ENCODE data around the gene TSPAN17. TPM values are rescaled to one million over a fixed set of nuclear protein-coding genes. Genes with fewer than 3 reads are reported as not detected.
A peak's percentile ranks its signal among the peaks of the same experiment; 100 is the strongest.

Gene TSPAN17
- total RNA-seq, 2 donors from 2014 or later = 24.1 to 37.6 TPM

- Histone ChIP-seq H3K27me3 (no peaks in the 10 kb centered on the region), H3K27ac (no peak overlapping the region), H3K36me3 (replicated peaks in 1 of 2; ENCODE audit: insufficient read depth in 1 of 2, low read depth in 2 of 2) (no peaks in the 10 kb centered on the region), H3K4me3 (no peak overlapping the region), H3K9me3 (no peaks in the 10 kb centered on the region), H3K4me1 (peaks cover 9% of the 10 kb centered on the region)
- TF ChIP-seq CTCF (IDR thresholded peaks at IDR 0.05) = no peak
- TF ChIP-seq POLR2A (IDR thresholded peaks at IDR 0.05) = no peak
- ATAC-seq (no peak), DNase-seq (peak in 1 of 4 donors; percentile 10)
- intact Hi-C loops (cut with DNase I) = no loop called here
- 2 to 6% methylated on average over 13 of the region's 13 CpGs for WGBS, 2 donors
These were observed 45.7 kb downstream of the TSPAN17 start for GRCh38 chr5:176692839-176693476.

DNA sequence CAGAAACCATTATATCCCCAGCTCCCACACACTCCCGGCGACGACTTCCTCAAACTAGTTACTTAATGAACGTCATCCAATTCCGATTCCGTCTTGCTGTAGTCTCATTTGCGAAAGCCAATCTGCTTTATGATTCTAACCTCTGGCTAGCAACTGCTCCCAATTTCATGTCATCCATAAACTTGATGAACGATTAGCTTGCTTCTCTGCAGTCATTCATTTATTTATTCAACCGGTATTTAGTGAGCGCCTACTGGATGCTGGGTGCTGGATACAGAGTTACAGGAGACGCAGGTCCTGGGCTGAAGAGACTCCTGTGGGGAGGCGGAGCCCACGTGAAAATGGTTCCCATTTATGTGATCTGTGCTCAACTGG lies 46.2 kb downstream of the TSPAN17 start:
- DNase-seq = peak in 1 of 4 donors; percentile 8
- Histone ChIP-seq H3K27me3 (no peaks in the 10 kb centered on the region), H3K4me3 (no peak overlapping the region), H3K9me3 (no peaks in the 10 kb centered on the region), H3K36me3 (replicated peaks in 1 of 2; ENCODE audit: insufficient read depth in 1 of 2, low read depth in 2 of 2) (no peaks in the 10 kb centered on the region), H3K4me1 (peaks cover 9% of the 10 kb centered on the region), H3K27ac (no peak overlapping the region)
- no peak for ATAC-seq
- 24 to 28% methylated on average over 13 of the region's 13 CpGs for WGBS, 2 donors
- TF ChIP-seq CTCF (IDR thresholded peaks at IDR 0.05) (no peak), POLR2A (IDR thresholded peaks at IDR 0.05) (no peak)
- intact Hi-C loops (cut with DNase I) = no loop called here

- intact Hi-C loops (cut with DNase I) = no loop called here
- no peaks in the 10 kb centered on the region for H3K9me3 ChIP-seq
- no peak overlapping the region for H3K27ac ChIP-seq
- no peaks in the 10 kb centered on the region for H3K27me3 ChIP-seq
- WGBS, 2 donors = 75% methylated on average over 10 of the region's 10 CpGs
- no peak for TF ChIP-seq POLR2A (IDR thresholded peaks at IDR 0.05)
- no peak for TF ChIP-seq CTCF (IDR thresholded peaks at IDR 0.05)
- H3K36me3 ChIP-seq (replicated peaks in 1 of 2; ENCODE audit: insufficient read depth in 1 of 2, low read depth in 2 of 2) = no peaks in the 10 kb centered on the region
- no peak overlapping the region for H3K4me3 ChIP-seq
- no peak for DNase-seq
- ATAC-seq = no peak
- H3K4me1 ChIP-seq = peaks cover 9% of the 10 kb centered on the region
These were observed 46.9 kb downstream of the TSPAN17 start for GRCh38 chr5:176694146-176694545.

DNA sequence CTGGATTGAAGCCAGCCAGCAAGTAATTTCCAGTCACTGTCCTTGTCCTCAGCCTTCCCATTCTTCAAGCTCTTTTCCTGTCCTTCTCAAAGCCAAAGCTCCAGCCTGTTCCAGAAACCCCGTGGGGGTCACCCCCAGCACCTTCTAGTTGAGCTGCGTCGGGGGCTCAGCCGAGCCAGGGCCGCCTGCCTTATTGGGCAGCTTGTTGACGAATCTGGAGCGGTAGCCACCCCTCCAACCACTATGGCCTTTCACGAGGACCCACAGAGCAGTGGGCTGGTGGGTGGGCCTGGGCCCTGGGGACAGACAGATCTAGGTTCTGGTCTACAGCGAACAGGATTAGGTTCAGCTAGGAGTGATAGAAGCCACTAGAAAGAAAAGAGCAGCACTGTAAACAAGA lies 47.3 kb downstream of the TSPAN17 start:
- no peak for DNase-seq
- Histone ChIP-seq H3K4me3 (no peak overlapping the region), H3K4me1 (peaks cover 9% of the 10 kb centered on the region), H3K27ac (no peak overlapping the region), H3K36me3 (replicated peaks in 1 of 2; ENCODE audit: insufficient read depth in 1 of 2, low read depth in 2 of 2) (no peaks in the 10 kb centered on the region), H3K9me3 (no peaks in the 10 kb centered on the region), H3K27me3 (no peaks in the 10 kb centered on the region)
- TF ChIP-seq CTCF (IDR thresholded peaks at IDR 0.05) (no peak), POLR2A (IDR thresholded peaks at IDR 0.05) (no peak)
- intact Hi-C loops (cut with DNase I) = no loop called here
- ATAC-seq = no peak
- WGBS, 2 donors = 65 to 71% methylated on average over 9 of the region's 9 CpGs

DNA sequence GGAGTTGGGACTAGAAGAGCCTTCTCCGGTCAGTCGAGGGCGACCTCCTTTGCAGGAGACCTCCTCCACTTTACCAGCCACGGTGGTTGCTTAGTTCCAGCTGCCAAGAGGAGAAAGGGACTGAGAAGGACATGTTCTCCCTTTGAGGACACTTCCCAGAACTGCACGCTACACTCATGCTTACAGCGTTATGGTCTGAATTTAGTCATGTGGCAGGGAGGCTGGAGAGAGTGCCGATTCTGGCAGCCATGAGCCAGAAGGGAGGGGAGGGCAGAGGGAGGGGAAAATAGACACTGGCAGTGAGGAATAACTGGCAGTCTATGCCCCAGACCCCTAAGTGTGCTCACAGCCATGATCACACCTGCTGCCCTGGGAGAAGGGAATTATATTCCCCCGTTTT lies 47.8 kb downstream of the TSPAN17 start:
- WGBS, 2 donors = 53 to 60% methylated on average over 7 to 8 of the region's 8 CpGs
- Histone ChIP-seq H3K27ac (no peak overlapping the region), H3K4me1 (peaks cover 9% of the 10 kb centered on the region), H3K27me3 (no peaks in the 10 kb centered on the region), H3K36me3 (replicated peaks in 1 of 2; ENCODE audit: insufficient read depth in 1 of 2, low read depth in 2 of 2) (no peaks in the 10 kb centered on the region), H3K4me3 (no peak overlapping the region), H3K9me3 (no peaks in the 10 kb centered on the region)
- ATAC-seq (no peak), DNase-seq (no peak)
- TF ChIP-seq POLR2A (IDR thresholded peaks at IDR 0.05) = no peak
- intact Hi-C loops (cut with DNase I) = no loop called here

All from body of pancreas (tissue), 4 donors.